ENCODE data around the gene SCG3.

The SCG3 gene

GRCh38 chr15:51760805-51761204 lies 79.5 kb downstream of the SCG3 start:
- DNase-seq, result no peak
- TF ChIP-seq CTCF (IDR thresholded peaks at IDR 0.05; ENCODE audit: low read depth, low read length, missing control alignments), result no peak
- no peaks in the 10 kb centered on the region for H3K27me3 ChIP-seq (replicated peaks)
- no peaks in the 10 kb centered on the region for H3K36me3 ChIP-seq (replicated peaks)
- H3K4me3 ChIP-seq (ENCODE audit: low read depth, low read length), result no peak overlapping the region
- H3K27ac ChIP-seq, result no peak overlapping the region
- in situ Hi-C loops (cut with HindIII; ENCODE audit: low pct_ligation_motif_present, low sequenced_read_pairs), result no loop called here

GRCh38 chr15:51765751-51766150 lies 84.4 kb downstream of the SCG3 start:
- Histone ChIP-seq H3K4me3 (ENCODE audit: low read depth, low read length) (no peak overlapping the region), H3K36me3 (replicated peaks) (no peaks in the 10 kb centered on the region), H3K27ac (no peak overlapping the region), H3K27me3 (replicated peaks) (no peaks in the 10 kb centered on the region)
- in situ Hi-C loops (cut with HindIII; ENCODE audit: low pct_ligation_motif_present, low sequenced_read_pairs), result no loop called here
- no peak for DNase-seq
- TF ChIP-seq CTCF (IDR thresholded peaks at IDR 0.05; ENCODE audit: low read depth, low read length, missing control alignments), result no peak

GRCh38 chr15:51766341-51766740 lies 85.0 kb downstream of the SCG3 start:
- no peak for DNase-seq
- Histone ChIP-seq H3K4me3 (ENCODE audit: low read depth, low read length) (no peak overlapping the region), H3K36me3 (replicated peaks) (no peaks in the 10 kb centered on the region), H3K27me3 (replicated peaks) (no peaks in the 10 kb centered on the region), H3K27ac (no peak overlapping the region)
- no peak for TF ChIP-seq CTCF (IDR thresholded peaks at IDR 0.05; ENCODE audit: low read depth, low read length, missing control alignments)
- in situ Hi-C loops (cut with HindIII; ENCODE audit: low pct_ligation_motif_present, low sequenced_read_pairs), result no loop called here

GRCh38 chr15:51768018-51768417 lies 86.7 kb downstream of the SCG3 start:
- in situ Hi-C loops (cut with HindIII; ENCODE audit: low pct_ligation_motif_present, low sequenced_read_pairs), result no loop called here
- Histone ChIP-seq H3K27me3 (replicated peaks) (no peaks in the 10 kb centered on the region), H3K27ac (no peak overlapping the region), H3K36me3 (replicated peaks) (no peaks in the 10 kb centered on the region), H3K4me3 (ENCODE audit: low read depth, low read length) (no peak overlapping the region)
- no peak for DNase-seq
- no peak for TF ChIP-seq CTCF (IDR thresholded peaks at IDR 0.05; ENCODE audit: low read depth, low read length, missing control alignments)

Measured in brain microvascular endothelial cell (primary cell).